ENCODE measurements around the gene ATP5MC2. TPM values are rescaled to one million over a fixed set of nuclear protein-coding genes. Genes with fewer than 3 reads are reported as not detected.

The ATP5MC2 gene
- total and polyA plus RNA-seq, 9 of the 15 experiments (the other 6 are each of a cell fraction or from before 2014, with no cell fraction given), result 314 to 1,208 (median 468) TPM

- in situ Hi-C loops (cut with MboI) (no loop called here), intact Hi-C loops (cut with micrococcal nuclease) (no loop called here)
- no peak for DNase-seq (ENCODE audit: extremely low read depth in 1 of 4, low spot score in 3 of 4)
- POLR2A ChIA-PET, result interaction anchor here (0.6 to 5.6 kb wide), 4 partner anchors 10 to 670 kb away, joined by 4 to 46 read pairs (median 5); partner anchors contain the start of gene ATP5MC2
- H3K27me3 ChIP-seq (ENCODE audit: control insufficient read depth in 2 of 2, insufficient read depth in 2 of 2, low read length in 2 of 2), result no peaks in the 10 kb centered on the region
- peak overlapping the region in 1 of 2 experiments; percentile 96; a peak in 2 of 4 replicates for H3K9ac ChIP-seq (ENCODE audit: insufficient read depth in 1 of 2, low read depth in 2 of 2, low read length in 2 of 2)
- H3K4me1 ChIP-seq (replicated peaks in 1 of 2; ENCODE audit: control insufficient read depth in 2 of 2, insufficient read depth in 2 of 2, low read length in 2 of 2), result peaks cover 16 to 21% of the 10 kb centered on the region in 2 experiments; a peak in 4 of 5 replicates
- H3K9me1 ChIP-seq (ENCODE audit: control insufficient read depth, insufficient read depth, low read length), result no peaks in the 10 kb centered on the region
- H3K9me3 ChIP-seq (replicated peaks; ENCODE audit: control insufficient read depth, insufficient read depth, low read depth, low read length), result no peaks in the 10 kb centered on the region
- H3K4me3 ChIP-seq, result no peak overlapping the region
- H4K20me1 ChIP-seq (replicated peaks; ENCODE audit: control insufficient read depth, insufficient read depth, low read length), result no peaks in the 10 kb centered on the region
- 66% methylated on average over 5 of the region's 5 CpGs for WGBS (ENCODE audit: insufficient coverage, low coverage, missing lambda C conversion rate)
- peaks cover 4% of the 10 kb centered on the region; the same call in 1 of the 3 replicates for H3K36me3 ChIP-seq (ENCODE audit: control insufficient read depth, insufficient read depth, low read length)
- BruUV-seq (replicated peaks), result no TSS peak
- no peak for ATAC-seq
- peaks cover 77% of the 10 kb centered on the region for H3K79me2 ChIP-seq (ENCODE audit: control insufficient read depth, insufficient read depth, low read length)
- CTCF ChIA-PET (ENCODE audit: low intra/inter-chr PET ratio), result no interaction called here
- no peak for FAIRE-seq
- H3K4me2 ChIP-seq (ENCODE audit: insufficient read depth, low read length), result peak overlapping the region; percentile 94; the same call in 1 of the 2 replicates
- H2AFZ ChIP-seq (ENCODE audit: low read depth, low read length), result peak overlapping the region; percentile 30; the same call in 1 of the 2 replicates
- H3K27ac ChIP-seq (ENCODE audit: extremely low read depth, low read depth, low read length), result peak overlapping the region; percentile 98
- no peak for TF ChIP-seq ZNF146 (CRISPR knock-in tag; IDR thresholded peaks at IDR 0.05; ENCODE audit: unreplicated experiment)
- TF ChIP-seq FOXM1 (IDR thresholded peaks at IDR 0.05; ENCODE audit: low read depth), result no peak
- TF ChIP-seq FOXM1 (CRISPR knock-in tag; IDR thresholded peaks at IDR 0.05; ENCODE audit: low read depth), result no peak
- no peak for TF ChIP-seq PRMT5 (CRISPR knock-in tag; IDR thresholded peaks at IDR 0.05)
- TF ChIP-seq, protein P1, sequence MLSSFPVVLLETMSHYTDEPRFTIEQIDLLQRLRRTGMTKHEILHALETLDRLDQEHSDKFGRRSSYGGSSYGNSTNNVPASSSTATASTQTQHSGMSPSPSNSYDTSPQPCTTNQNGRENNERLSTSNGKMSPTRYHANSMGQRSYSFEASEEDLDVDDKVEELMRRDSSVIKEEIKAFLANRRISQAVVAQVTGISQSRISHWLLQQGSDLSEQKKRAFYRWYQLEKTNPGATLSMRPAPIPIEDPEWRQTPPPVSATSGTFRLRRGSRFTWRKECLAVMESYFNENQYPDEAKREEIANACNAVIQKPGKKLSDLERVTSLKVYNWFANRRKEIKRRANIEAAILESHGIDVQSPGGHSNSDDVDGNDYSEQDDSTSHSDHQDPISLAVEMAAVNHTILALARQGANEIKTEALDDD (IDR thresholded peaks at IDR 0.05), result peak; percentile 12; the same call in 1 of the 2 replicates
- TF ChIP-seq SETDB1 (IDR thresholded peaks at IDR 0.05; ENCODE audit: low read length), result no peak
- TF ChIP-seq C11orf30 (IDR thresholded peaks at IDR 0.05; ENCODE audit: low read depth), result no peak
- TF ChIP-seq MYNN (IDR thresholded peaks at IDR 0.05), result no peak
- no peak for TF ChIP-seq MYNN (CRISPR knock-in tag; IDR thresholded peaks at IDR 0.05)
- no peak for TF ChIP-seq ELF2 (CRISPR knock-in tag; IDR thresholded peaks at IDR 0.05)
- TF ChIP-seq SMARCB1 (IDR thresholded peaks at IDR 0.05; ENCODE audit: insufficient read length, low read depth), result no peak
- no peak for TF ChIP-seq HOMEZ (CRISPR knock-in tag; IDR thresholded peaks at IDR 0.05)
- no peak for TF ChIP-seq TBP (optimal IDR thresholded peaks at IDR 0.05; ENCODE audit: low read depth, low read length)
- no peak for TF ChIP-seq STAG1 (CRISPR knock-in tag; IDR thresholded peaks at IDR 0.05; ENCODE audit: borderline replicate concordance)
- no peak for TF ChIP-seq ZNF134 (CRISPR knock-in tag; conservative IDR thresholded peaks at IDR 0.05)
- TF ChIP-seq ZNF140 (CRISPR knock-in tag; IDR thresholded peaks at IDR 0.05), result no peak
- peak; percentile 28 for TF ChIP-seq RBM25 (IDR thresholded peaks at IDR 0.05; ENCODE audit: low read depth, low read length, severe bottlenecking)
- TF ChIP-seq, protein P2, sequence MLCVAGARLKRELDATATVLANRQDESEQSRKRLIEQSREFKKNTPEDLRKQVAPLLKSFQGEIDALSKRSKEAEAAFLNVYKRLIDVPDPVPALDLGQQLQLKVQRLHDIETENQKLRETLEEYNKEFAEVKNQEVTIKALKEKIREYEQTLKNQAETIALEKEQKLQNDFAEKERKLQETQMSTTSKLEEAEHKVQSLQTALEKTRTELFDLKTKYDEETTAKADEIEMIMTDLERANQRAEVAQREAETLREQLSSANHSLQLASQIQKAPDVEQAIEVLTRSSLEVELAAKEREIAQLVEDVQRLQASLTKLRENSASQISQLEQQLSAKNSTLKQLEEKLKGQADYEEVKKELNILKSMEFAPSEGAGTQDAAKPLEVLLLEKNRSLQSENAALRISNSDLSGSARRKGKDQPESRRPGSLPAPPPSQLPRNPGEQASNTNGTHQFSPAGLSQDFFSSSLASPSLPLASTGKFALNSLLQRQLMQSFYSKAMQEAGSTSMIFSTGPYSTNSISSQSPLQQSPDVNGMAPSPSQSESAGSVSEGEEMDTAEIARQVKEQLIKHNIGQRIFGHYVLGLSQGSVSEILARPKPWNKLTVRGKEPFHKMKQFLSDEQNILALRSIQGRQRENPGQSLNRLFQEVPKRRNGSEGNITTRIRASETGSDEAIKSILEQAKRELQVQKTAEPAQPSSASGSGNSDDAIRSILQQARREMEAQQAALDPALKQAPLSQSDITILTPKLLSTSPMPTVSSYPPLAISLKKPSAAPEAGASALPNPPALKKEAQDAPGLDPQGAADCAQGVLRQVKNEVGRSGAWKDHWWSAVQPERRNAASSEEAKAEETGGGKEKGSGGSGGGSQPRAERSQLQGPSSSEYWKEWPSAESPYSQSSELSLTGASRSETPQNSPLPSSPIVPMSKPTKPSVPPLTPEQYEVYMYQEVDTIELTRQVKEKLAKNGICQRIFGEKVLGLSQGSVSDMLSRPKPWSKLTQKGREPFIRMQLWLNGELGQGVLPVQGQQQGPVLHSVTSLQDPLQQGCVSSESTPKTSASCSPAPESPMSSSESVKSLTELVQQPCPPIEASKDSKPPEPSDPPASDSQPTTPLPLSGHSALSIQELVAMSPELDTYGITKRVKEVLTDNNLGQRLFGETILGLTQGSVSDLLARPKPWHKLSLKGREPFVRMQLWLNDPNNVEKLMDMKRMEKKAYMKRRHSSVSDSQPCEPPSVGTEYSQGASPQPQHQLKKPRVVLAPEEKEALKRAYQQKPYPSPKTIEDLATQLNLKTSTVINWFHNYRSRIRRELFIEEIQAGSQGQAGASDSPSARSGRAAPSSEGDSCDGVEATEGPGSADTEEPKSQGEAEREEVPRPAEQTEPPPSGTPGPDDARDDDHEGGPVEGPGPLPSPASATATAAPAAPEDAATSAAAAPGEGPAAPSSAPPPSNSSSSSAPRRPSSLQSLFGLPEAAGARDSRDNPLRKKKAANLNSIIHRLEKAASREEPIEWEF (CRISPR knock-in tag; IDR thresholded peaks at IDR 0.05), result no peak
Measured at GRCh38 chr12:53622724-53623123, 53.2 kb downstream of the ATP5MC2 start.

Measured in K562 (cell line).